ENCODE measurements around the gene ZBTB1.
"Not testable (repeated sequence)": the region's sequence is repeated elsewhere in the genome, so short reads cannot be mapped to it uniquely, and the experiment has no call there.

Gene ZBTB1

GRCh38 chr14:64500088-64500487 is 4.5 kb upstream of the ZBTB1 start:
- no peak for DNase-seq

GRCh38 chr14:64501411-64502171 is 3.0 kb upstream of the ZBTB1 start:
- DNase-seq: no peak

GRCh38 chr14:64502456-64502855 is 2.1 kb upstream of the ZBTB1 start:
- no peak for DNase-seq

- DNase-seq: no peak
Measured at GRCh38 chr14:64502887-64503433, 1.6 kb upstream of the ZBTB1 start.

GRCh38 chr14:64503434-64504309 is 898 bp upstream of the ZBTB1 start, which contains the start of gene ZBTB25:
Gene ZBTB25 (minus strand): TSS chr14:64503838. CDS start chr14:64490533, 13,305 bp downstream.
- DNase-seq: peak; percentile 88

GRCh38 chr14:64504897-64505794 is 576 bp downstream of the ZBTB1 start:
- DNase-seq: peak; percentile 65

- DNase-seq: no peak
Measured at GRCh38 chr14:64506721-64507120, 2.2 kb downstream of the ZBTB1 start.

GRCh38 chr14:64507376-64508156 is 3.0 kb downstream of the ZBTB1 start:
- DNase-seq: no peak

GRCh38 chr14:64508215-64508776 is 3.7 kb downstream of the ZBTB1 start:
- no peak for DNase-seq

GRCh38 chr14:64509036-64509435 is 4.5 kb downstream of the ZBTB1 start:
- no peak for DNase-seq

- peak; percentile 14 for DNase-seq
Measured at GRCh38 chr14:64510825-64511671, 6.5 kb downstream of the ZBTB1 start.

GRCh38 chr14:64513271-64513670 is 8.7 kb downstream of the ZBTB1 start:
- no peak for DNase-seq

GRCh38 chr14:64515053-64515452 is 10.5 kb downstream of the ZBTB1 start:
- DNase-seq: no peak

GRCh38 chr14:64516969-64517368 is 12.4 kb downstream of the ZBTB1 start:
- no peak for DNase-seq

- not testable (repeated sequence) for DNase-seq
Measured at GRCh38 chr14:64517667-64518066, 13.1 kb downstream of the ZBTB1 start.

GRCh38 chr14:64518229-64518628 is 13.7 kb downstream of the ZBTB1 start:
- no peak for DNase-seq

GRCh38 chr14:64520699-64521098 is 16.1 kb downstream of the ZBTB1 start:
- DNase-seq: no peak

- DNase-seq: no peak
Measured at GRCh38 chr14:64522591-64523355, 18.2 kb downstream of the ZBTB1 start.

GRCh38 chr14:64525354-64525753 is 20.8 kb downstream of the ZBTB1 start:
- no peak for DNase-seq

GRCh38 chr14:64531567-64531966 is 27.0 kb downstream of the ZBTB1 start:
- DNase-seq: no peak
